Effector memory CD8-positive, alpha-beta T cell (primary cell): ENCODE data around the gene ABCA5.

ENCODE experiments used
- ATAC-seq: fragments of 150-1000 bp; cut with Tn5 transposase; replicated peaks from 2 replicates; pipeline ENCODE4 v1.10.0; 2021; ENCODE audit warnings: mild to moderate bottlenecking, moderate library complexity
- DNase-seq, 3 experiments: peaks; one replicate each; pipeline ENCODE4 v3.0.0; 2021
- H3K27ac Mint-ChIP-seq, 2 donors: one replicate each; pipeline ENCODE4 v1.8.0; 2022; ENCODE audit warnings: mild to moderate bottlenecking in 2 of 2, mixed read lengths in 2 of 2, moderate library complexity in 2 of 2
- H3K27me3 Mint-ChIP-seq, 2 donors: one replicate each; pipeline ENCODE4 v1.8.0; 2022; ENCODE audit warnings: mixed read lengths in 2 of 2
- H3K36me3 Mint-ChIP-seq: one replicate; pipeline ENCODE4 v1.8.0; 2022; ENCODE audit warnings: mild to moderate bottlenecking, moderate library complexity, mixed read lengths; ENCODE audit not compliant: insufficient read depth
- H3K4me1 Mint-ChIP-seq, 2 donors: one replicate each; pipeline ENCODE4 v1.8.0; 2022; ENCODE audit warnings: low read depth in 2 of 2, mixed read lengths in 2 of 2
- H3K4me3 Mint-ChIP-seq, 2 donors: one replicate each; pipeline ENCODE4 v1.8.0; 2022; ENCODE audit warnings: mild to moderate bottlenecking in 2 of 2, mixed read lengths in 2 of 2, moderate library complexity in 2 of 2
- H3K9me3 Mint-ChIP-seq, 2 donors: one replicate each; pipeline ENCODE4 v1.8.0; 2022; ENCODE audit warnings: mixed read lengths in 2 of 2
- total RNA-seq, 9 experiments: gene quantifications; one replicate each; lab custom pipeline; 2026; lab: John Stamatoyannopoulos, UW

The ABCA5 gene
- total RNA-seq = 38.7 to 130 (median 56.7) reads per million in 9 experiments

GRCh38 chr17:69327060-69327831 lies at the start of gene ABCA5:
TSS of gene ABCA5 (minus strand) at chr17:69327133. CDS start at chr17:69314415, 12,718 bp downstream.
- Mint-ChIP-seq H3K4me1 (peaks cover 13 to 34% of the 10 kb centered on the region in 2 donors), H3K27me3 (peaks cover 18 to 21% of the 10 kb centered on the region in 2 donors), H3K9me3 (no peaks in the 10 kb centered on the region), H3K4me3 (peak within 1 kb of the TSS; percentile 96 to 99), H3K36me3 (peaks cover 4% of the 10 kb centered on the region), H3K27ac (peak within 1 kb of the TSS; percentile 96 to 98)
- ATAC-seq (peak; percentile 92), DNase-seq (peak; percentile 83 to 87 (median 84))

GRCh38 chr17:69375229-69375628 lies 48.3 kb upstream of the ABCA5 start:
- Mint-ChIP-seq H3K36me3 (no peaks in the 10 kb centered on the region), H3K27ac (peak overlapping the region in 1 of 2 donors; percentile 26), H3K4me1 (peaks cover 4 to 9% of the 10 kb centered on the region in 2 donors), H3K4me3 (peak overlapping the region; percentile 7 to 68), H3K27me3 (peaks cover 0 to 10% of the 10 kb centered on the region in 2 donors), H3K9me3 (no peaks in the 10 kb centered on the region)
- ATAC-seq (no peak), DNase-seq (no peak)

GRCh38 chr17:69373069-69373468 lies 46.1 kb upstream of the ABCA5 start:
- H3K36me3 Mint-ChIP-seq = no peaks in the 10 kb centered on the region
- DNase-seq (no peak), ATAC-seq (no peak)
- peaks cover 4 to 9% of the 10 kb centered on the region in 2 donors for H3K4me1 Mint-ChIP-seq
- H3K27me3 Mint-ChIP-seq = peaks cover 0 to 28% of the 10 kb centered on the region in 2 donors
- no peak overlapping the region for H3K27ac Mint-ChIP-seq
- H3K4me3 Mint-ChIP-seq = no peak overlapping the region
- no peaks in the 10 kb centered on the region for H3K9me3 Mint-ChIP-seq

- H3K36me3 Mint-ChIP-seq = no peaks in the 10 kb centered on the region
- no peak overlapping the region for H3K4me3 Mint-ChIP-seq
- ATAC-seq (no peak), DNase-seq (no peak)
- H3K9me3 Mint-ChIP-seq = no peaks in the 10 kb centered on the region
- H3K27me3 Mint-ChIP-seq = peaks cover 8 to 36% of the 10 kb centered on the region in 2 donors
- no peak overlapping the region for H3K27ac Mint-ChIP-seq
- H3K4me1 Mint-ChIP-seq = no peaks in the 10 kb centered on the region
Measured at GRCh38 chr17:69367298-69367697, 40.4 kb upstream of the ABCA5 start.

GRCh38 chr17:69363488-69364210 lies 36.7 kb upstream of the ABCA5 start:
- H3K27ac Mint-ChIP-seq = no peak overlapping the region
- no peaks in the 10 kb centered on the region for H3K4me1 Mint-ChIP-seq
- H3K4me3 Mint-ChIP-seq = no peak overlapping the region
- peaks cover 8 to 13% of the 10 kb centered on the region in 2 donors for H3K27me3 Mint-ChIP-seq
- DNase-seq = no peak
- H3K9me3 Mint-ChIP-seq = no peaks in the 10 kb centered on the region
- no peaks in the 10 kb centered on the region for H3K36me3 Mint-ChIP-seq
- no peak for ATAC-seq

- DNase-seq (no peak), ATAC-seq (no peak)
- no peaks in the 10 kb centered on the region for H3K36me3 Mint-ChIP-seq
- H3K4me3 Mint-ChIP-seq = no peak overlapping the region
- H3K27ac Mint-ChIP-seq = no peak overlapping the region
- peaks cover 0 to 3% of the 10 kb centered on the region in 2 donors for H3K27me3 Mint-ChIP-seq
- H3K4me1 Mint-ChIP-seq = peaks cover 0 to 3% of the 10 kb centered on the region in 2 donors
- H3K9me3 Mint-ChIP-seq = no peaks in the 10 kb centered on the region
Measured at GRCh38 chr17:69361156-69361555, 34.2 kb upstream of the ABCA5 start.

- peaks cover 0 to 3% of the 10 kb centered on the region in 2 donors for H3K4me1 Mint-ChIP-seq
- H3K9me3 Mint-ChIP-seq = no peaks in the 10 kb centered on the region
- no peak overlapping the region for H3K4me3 Mint-ChIP-seq
- no peaks in the 10 kb centered on the region for H3K36me3 Mint-ChIP-seq
- no peak for DNase-seq
- no peak for ATAC-seq
- peaks cover 4 to 8% of the 10 kb centered on the region in 2 donors for H3K27me3 Mint-ChIP-seq
- H3K27ac Mint-ChIP-seq = no peak overlapping the region
Measured at GRCh38 chr17:69358688-69359596, 32.0 kb upstream of the ABCA5 start.

- H3K4me3 Mint-ChIP-seq = no peak overlapping the region
- H3K36me3 Mint-ChIP-seq = no peaks in the 10 kb centered on the region
- ATAC-seq = no peak
- H3K27me3 Mint-ChIP-seq = peaks cover 4 to 8% of the 10 kb centered on the region in 2 donors
- H3K9me3 Mint-ChIP-seq = no peaks in the 10 kb centered on the region
- DNase-seq = no peak
- H3K4me1 Mint-ChIP-seq = peaks cover 0 to 3% of the 10 kb centered on the region in 2 donors
- no peak overlapping the region for H3K27ac Mint-ChIP-seq
Measured at GRCh38 chr17:69357701-69358100, 30.8 kb upstream of the ABCA5 start.

- Mint-ChIP-seq H3K27me3 (peaks cover 4 to 8% of the 10 kb centered on the region in 2 donors), H3K27ac (no peak overlapping the region), H3K4me3 (no peak overlapping the region), H3K4me1 (peaks cover 0 to 3% of the 10 kb centered on the region in 2 donors), H3K36me3 (no peaks in the 10 kb centered on the region), H3K9me3 (no peaks in the 10 kb centered on the region)
- ATAC-seq = no peak
- DNase-seq = no peak
Measured at GRCh38 chr17:69356625-69357024, 29.7 kb upstream of the ABCA5 start.

GRCh38 chr17:69350911-69351310 lies 24.0 kb upstream of the ABCA5 start:
- peaks cover 3% of the 10 kb centered on the region for H3K36me3 Mint-ChIP-seq
- no peaks in the 10 kb centered on the region for H3K9me3 Mint-ChIP-seq
- DNase-seq = no peak
- no peak overlapping the region for H3K4me3 Mint-ChIP-seq
- no peaks in the 10 kb centered on the region for H3K4me1 Mint-ChIP-seq
- ATAC-seq = no peak
- H3K27me3 Mint-ChIP-seq = peaks cover 38 to 40% of the 10 kb centered on the region in 2 donors
- no peak overlapping the region for H3K27ac Mint-ChIP-seq

- no peak overlapping the region for H3K4me3 Mint-ChIP-seq
- no peaks in the 10 kb centered on the region for H3K4me1 Mint-ChIP-seq
- no peak for ATAC-seq
- no peak overlapping the region for H3K27ac Mint-ChIP-seq
- no peaks in the 10 kb centered on the region for H3K9me3 Mint-ChIP-seq
- H3K36me3 Mint-ChIP-seq = peaks cover 3% of the 10 kb centered on the region
- DNase-seq = no peak
- peaks cover 42 to 43% of the 10 kb centered on the region in 2 donors for H3K27me3 Mint-ChIP-seq
Measured at GRCh38 chr17:69348429-69348828, 21.5 kb upstream of the ABCA5 start.

- no peak overlapping the region for H3K4me3 Mint-ChIP-seq
Measured at GRCh38 chr17:69346766-69347165, 19.8 kb upstream of the ABCA5 start.

GRCh38 chr17:69344939-69345338 lies 18.0 kb upstream of the ABCA5 start:
- H3K27me3 Mint-ChIP-seq = peaks cover 34 to 38% of the 10 kb centered on the region in 2 donors
- ATAC-seq = no peak
- no peaks in the 10 kb centered on the region for H3K4me1 Mint-ChIP-seq
- H3K36me3 Mint-ChIP-seq = peaks cover 3% of the 10 kb centered on the region
- DNase-seq = no peak
- no peak overlapping the region for H3K27ac Mint-ChIP-seq
- no peak overlapping the region for H3K4me3 Mint-ChIP-seq
- H3K9me3 Mint-ChIP-seq = no peaks in the 10 kb centered on the region

More at GRCh38 chr17:69346766-69347165, 19.8 kb upstream of the ABCA5 start:
- no peak for DNase-seq
- no peaks in the 10 kb centered on the region for H3K9me3 Mint-ChIP-seq
- peaks cover 3% of the 10 kb centered on the region for H3K36me3 Mint-ChIP-seq
- H3K27me3 Mint-ChIP-seq = peaks cover 45 to 48% of the 10 kb centered on the region in 2 donors
- H3K4me1 Mint-ChIP-seq = no peaks in the 10 kb centered on the region
- H3K27ac Mint-ChIP-seq = no peak overlapping the region
- no peak for ATAC-seq
